ENCODE measurements around the gene GNA14. TPM values are rescaled to one million over a fixed set of nuclear protein-coding genes. Genes with fewer than 3 reads are reported as not detected.

GNA14 gene
- total and polyA plus RNA-seq, 2 of the 8 experiments (the other 6 are each of a cell fraction or from before 2014, with no cell fraction given), result 3.4 to 6.3 TPM

GRCh38 chr9:77402286-77402685, 245.8 kb downstream of the GNA14 start (continued):
- no peak for TF ChIP-seq ATF2 (IDR thresholded peaks at IDR 0.05; ENCODE audit: low read length)
- no peak for TF ChIP-seq TAF1 (IDR thresholded peaks at IDR 0.05; ENCODE audit: low read depth, low read length)

Data from H1 (cell line).